IPS-18a (cell line): ENCODE data around the gene ARNT2.

Source experiments
- H3K27ac ChIP-seq: one replicate; pipeline ENCODE4 v1.5.1; 2013; ENCODE audit warnings: low read length
- H3K27me3 ChIP-seq: one replicate; pipeline ENCODE4 v1.6.1; 2013; ENCODE audit warnings: mild to moderate bottlenecking, low read length; ENCODE audit not compliant: control insufficient read depth, insufficient read depth
- H3K36me3 ChIP-seq: one replicate; pipeline ENCODE4 v1.6.1; 2013; ENCODE audit warnings: low read depth, low read length; ENCODE audit not compliant: control insufficient read depth
- H3K4me1 ChIP-seq: one replicate; pipeline ENCODE4 v1.6.1; 2013; ENCODE audit warnings: low read depth, low read length; ENCODE audit not compliant: control insufficient read depth
- H3K4me3 ChIP-seq: one replicate; pipeline ENCODE4 v1.5.1; 2013; ENCODE audit warnings: low read length
- H3K9ac ChIP-seq: one replicate; pipeline ENCODE4 v1.6.1; 2013; ENCODE audit warnings: mild to moderate bottlenecking, low read length, moderate library complexity
- H3K9me3 ChIP-seq: one replicate; pipeline ENCODE4 v1.6.1; 2013; ENCODE audit warnings: low read depth, low read length; ENCODE audit not compliant: control insufficient read depth

Gene ARNT2

GRCh38 chr15:80609512-80609946 is 205.3 kb downstream of the ARNT2 start:
- peaks cover 10% of the 10 kb centered on the region for H3K4me1 ChIP-seq
- H3K9ac ChIP-seq, result no peak overlapping the region
- no peaks in the 10 kb centered on the region for H3K27me3 ChIP-seq
- H3K27ac ChIP-seq, result no peak overlapping the region
- no peak overlapping the region for H3K4me3 ChIP-seq
- no peaks in the 10 kb centered on the region for H3K36me3 ChIP-seq
- H3K9me3 ChIP-seq, result no peaks in the 10 kb centered on the region

- no peak overlapping the region for H3K27ac ChIP-seq
- H3K27me3 ChIP-seq, result no peaks in the 10 kb centered on the region
These were observed 207.4 kb downstream of the ARNT2 start for GRCh38 chr15:80611543-80612080.

GRCh38 chr15:80612118-80612823 is 208.1 kb downstream of the ARNT2 start:
- Histone ChIP-seq H3K27ac (no peak overlapping the region), H3K4me1 (peaks cover 6% of the 10 kb centered on the region), H3K4me3 (no peak overlapping the region)

More at GRCh38 chr15:80611543-80612080, 207.4 kb downstream of the ARNT2 start:
- no peak overlapping the region for H3K9ac ChIP-seq
- H3K4me3 ChIP-seq, result no peak overlapping the region
- H3K4me1 ChIP-seq, result peaks cover 6% of the 10 kb centered on the region
- H3K36me3 ChIP-seq, result no peaks in the 10 kb centered on the region
- H3K9me3 ChIP-seq, result no peaks in the 10 kb centered on the region

GRCh38 chr15:80613762-80614365 is 209.7 kb downstream of the ARNT2 start:
- Histone ChIP-seq H3K4me1 (peaks cover 6% of the 10 kb centered on the region), H3K27ac (no peak overlapping the region), H3K9me3 (no peaks in the 10 kb centered on the region), H3K27me3 (no peaks in the 10 kb centered on the region), H3K4me3 (no peak overlapping the region), H3K36me3 (no peaks in the 10 kb centered on the region), H3K9ac (no peak overlapping the region)

More at GRCh38 chr15:80612118-80612823, 208.1 kb downstream of the ARNT2 start:
- Histone ChIP-seq H3K9ac (no peak overlapping the region), H3K36me3 (no peaks in the 10 kb centered on the region), H3K9me3 (no peaks in the 10 kb centered on the region), H3K27me3 (no peaks in the 10 kb centered on the region)

GRCh38 chr15:80614711-80615360 is 210.7 kb downstream of the ARNT2 start:
- no peak overlapping the region for H3K4me3 ChIP-seq
- H3K36me3 ChIP-seq, result no peaks in the 10 kb centered on the region
- no peak overlapping the region for H3K27ac ChIP-seq
- no peaks in the 10 kb centered on the region for H3K27me3 ChIP-seq
- H3K9ac ChIP-seq, result no peak overlapping the region
- H3K4me1 ChIP-seq, result peaks cover 6% of the 10 kb centered on the region
- H3K9me3 ChIP-seq, result no peaks in the 10 kb centered on the region

GRCh38 chr15:80615361-80615736 is 211.2 kb downstream of the ARNT2 start:
- Histone ChIP-seq H3K4me1 (peaks cover 6% of the 10 kb centered on the region), H3K9ac (no peak overlapping the region), H3K9me3 (no peaks in the 10 kb centered on the region), H3K36me3 (no peaks in the 10 kb centered on the region), H3K4me3 (no peak overlapping the region), H3K27ac (no peak overlapping the region), H3K27me3 (no peaks in the 10 kb centered on the region)

- H3K27ac ChIP-seq, result no peak overlapping the region
- no peaks in the 10 kb centered on the region for H3K9me3 ChIP-seq
- H3K27me3 ChIP-seq, result no peaks in the 10 kb centered on the region
- H3K4me3 ChIP-seq, result no peak overlapping the region
- no peaks in the 10 kb centered on the region for H3K36me3 ChIP-seq
- peaks cover 6% of the 10 kb centered on the region for H3K4me1 ChIP-seq
- no peak overlapping the region for H3K9ac ChIP-seq
These were observed 211.7 kb downstream of the ARNT2 start for GRCh38 chr15:80615783-80616391.

GRCh38 chr15:80618685-80619400 is 214.7 kb downstream of the ARNT2 start:
- Histone ChIP-seq H3K27ac (no peak overlapping the region), H3K4me3 (no peak overlapping the region), H3K36me3 (no peaks in the 10 kb centered on the region), H3K9ac (no peak overlapping the region), H3K27me3 (no peaks in the 10 kb centered on the region), H3K9me3 (no peaks in the 10 kb centered on the region), H3K4me1 (peaks cover 2% of the 10 kb centered on the region)

GRCh38 chr15:80619680-80620079 is 215.5 kb downstream of the ARNT2 start:
- no peaks in the 10 kb centered on the region for H3K27me3 ChIP-seq
- no peaks in the 10 kb centered on the region for H3K4me1 ChIP-seq
- H3K9me3 ChIP-seq, result no peaks in the 10 kb centered on the region
- no peaks in the 10 kb centered on the region for H3K36me3 ChIP-seq
- H3K9ac ChIP-seq, result no peak overlapping the region
- H3K4me3 ChIP-seq, result no peak overlapping the region
- H3K27ac ChIP-seq, result no peak overlapping the region

- no peak overlapping the region for H3K4me3 ChIP-seq
- no peak overlapping the region for H3K27ac ChIP-seq
- H3K27me3 ChIP-seq, result no peaks in the 10 kb centered on the region
- no peaks in the 10 kb centered on the region for H3K9me3 ChIP-seq
- H3K4me1 ChIP-seq, result no peaks in the 10 kb centered on the region
- H3K9ac ChIP-seq, result no peak overlapping the region
- no peaks in the 10 kb centered on the region for H3K36me3 ChIP-seq
These were observed 216.0 kb downstream of the ARNT2 start for GRCh38 chr15:80620141-80620540.

GRCh38 chr15:80620931-80621330 is 216.7 kb downstream of the ARNT2 start:
- H3K36me3 ChIP-seq, result no peaks in the 10 kb centered on the region

More at GRCh38 chr15:80620931-80621330, 216.7 kb downstream of the ARNT2 start:
- no peaks in the 10 kb centered on the region for H3K9me3 ChIP-seq
- H3K4me1 ChIP-seq, result no peaks in the 10 kb centered on the region
- H3K9ac ChIP-seq, result no peak overlapping the region
- H3K27ac ChIP-seq, result no peak overlapping the region
- no peak overlapping the region for H3K4me3 ChIP-seq
- no peaks in the 10 kb centered on the region for H3K27me3 ChIP-seq
